PFSK-1 (cell line): ENCODE measurements around the gene GAL3ST3.

Experiments
- REST ChIP-seq, 2 experiments: IDR thresholded peaks; 2 replicates each; pipeline versions ENCODE4 v1.6.1 to v1.8.0; 2011 to 2012; ENCODE audit warnings: low read depth in 2 of 2, low read length in 2 of 2, control low read depth in 1 of 2, inconsistent platforms in 1 of 2, mild to moderate bottlenecking in 1 of 2, moderate library complexity in 1 of 2; ENCODE audit not compliant: insufficient read depth in 1 of 2
- TAF1 ChIP-seq: IDR thresholded peaks from 2 replicates; pipeline ENCODE4 v1.6.1; 2012; ENCODE audit warnings: low read length, control low read depth, borderline replicate concordance; ENCODE audit not compliant: insufficient read depth

- TF ChIP-seq TAF1 (no peak), REST (IDR thresholded peaks at IDR 0.05; ENCODE audit: insufficient read depth in 1 of 2, low read depth in 2 of 2, low read length in 2 of 2) (no peak)
Observed at GRCh38 chr11:66016793-66017177, 32.2 kb downstream of the GAL3ST3 start.
